HG03460 (cell line): ENCODE data around the gene CYP4F11.
"Not testable (repeated sequence)": the region's sequence is repeated elsewhere in the genome, so short reads cannot be mapped to it uniquely, and the experiment has no call there.

Source experiments
- ATAC-seq: cut with Tn5 transposase; IDR thresholded peaks from one replicate; pipeline ENCODE4 v1.9.1; 2021; ENCODE audit not compliant: unreplicated experiment

CYP4F11 gene

GRCh38 chr19:15923702-15924101 lies 10.6 kb downstream of the CYP4F11 start:
- ATAC-seq, result no peak

- ATAC-seq, result no peak
Observed at GRCh38 chr19:15922021-15922420, 12.3 kb downstream of the CYP4F11 start.

GRCh38 chr19:15919243-15919642 lies 15.1 kb downstream of the CYP4F11 start:
- no peak for ATAC-seq

- no peak for ATAC-seq
Observed at GRCh38 chr19:15915109-15915508, 19.2 kb downstream of the CYP4F11 start.

- no peak for ATAC-seq
Observed at GRCh38 chr19:15913830-15914229, 20.5 kb downstream of the CYP4F11 start.

DNA sequence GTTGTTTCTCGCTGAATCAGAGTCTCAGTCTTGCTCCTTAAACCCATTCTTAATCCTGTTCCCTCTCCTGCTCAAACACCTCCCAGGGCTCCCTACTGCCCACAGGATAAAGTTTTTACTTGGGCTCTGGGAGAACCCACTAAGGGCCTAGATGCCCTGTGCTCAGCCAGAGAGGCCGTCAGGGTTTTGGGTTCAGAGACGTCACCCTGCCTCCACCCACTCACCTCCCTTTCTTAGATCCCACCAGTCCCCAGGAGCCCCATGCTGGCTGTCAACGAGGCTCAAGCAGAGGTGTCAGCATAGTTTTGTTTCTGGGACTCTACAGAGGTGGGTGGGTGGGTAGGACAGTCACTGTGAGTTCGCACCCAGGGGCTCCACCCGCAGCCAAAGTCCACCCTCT lies 20.9 kb downstream of the CYP4F11 start:
- ATAC-seq, result no peak

GRCh38 chr19:15911599-15912235 lies 22.6 kb downstream of the CYP4F11 start:
- no peak for ATAC-seq

DNA sequence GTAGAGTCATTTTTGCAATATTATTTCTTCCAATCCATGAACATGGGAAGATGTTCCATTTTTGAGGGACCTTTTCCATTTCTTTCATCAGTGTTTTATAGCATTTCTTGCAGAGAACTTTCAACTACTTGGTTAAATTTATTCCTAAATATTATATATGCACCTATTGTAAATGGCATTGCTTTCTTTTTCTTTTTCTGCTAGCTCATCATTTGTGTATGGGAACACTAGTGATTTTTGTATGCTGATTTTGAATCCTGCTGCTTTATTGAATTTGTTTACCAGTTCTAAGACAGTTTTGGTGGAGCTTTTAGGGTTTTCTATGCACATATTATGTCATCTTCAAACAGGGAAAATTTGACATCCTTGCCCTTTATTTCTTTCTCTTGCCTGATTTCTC lies 29.3 kb downstream of the CYP4F11 start:
- no peak for ATAC-seq

DNA sequence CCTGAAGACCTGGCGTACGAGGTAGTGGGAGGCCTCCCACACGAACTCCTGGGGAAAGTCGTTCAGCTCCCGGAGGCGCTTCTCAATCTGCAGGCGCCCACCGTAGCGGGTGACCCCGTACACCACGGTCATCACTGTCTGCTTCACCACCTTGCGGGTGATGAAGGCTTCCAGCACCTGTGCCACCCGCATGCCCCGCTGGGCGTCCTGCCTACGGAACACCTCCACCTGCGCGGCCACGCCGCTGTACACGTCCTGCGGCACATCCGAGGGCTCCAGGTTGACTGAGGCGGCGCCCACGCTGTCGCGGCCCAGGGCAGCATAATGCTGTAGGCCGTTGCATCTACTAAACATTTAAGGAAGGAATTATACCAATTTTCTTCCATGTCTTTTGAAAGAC lies 31.4 kb downstream of the CYP4F11 start:
- ATAC-seq, result not testable (repeated sequence)

DNA sequence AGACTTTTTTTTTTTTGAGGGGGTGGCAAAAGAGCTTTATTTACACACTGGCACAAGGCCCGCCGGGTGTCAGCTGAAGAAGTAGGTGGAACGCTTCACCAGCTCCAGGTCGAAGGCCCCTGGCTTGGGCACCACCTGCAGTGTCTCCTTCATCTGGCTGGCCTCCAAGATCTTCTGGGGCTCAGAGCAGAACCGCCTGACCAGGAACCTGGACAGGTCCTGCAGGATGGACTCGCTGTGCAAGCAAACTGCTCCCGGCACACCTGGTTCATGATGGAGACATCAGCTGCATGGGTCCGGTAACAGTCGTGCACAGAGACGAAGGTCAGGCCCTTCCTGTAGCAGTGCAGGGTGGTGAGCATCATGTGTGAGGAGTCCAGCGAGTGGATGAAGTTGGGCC lies 32.1 kb downstream of the CYP4F11 start:
- ATAC-seq, result no peak

- ATAC-seq, result no peak
Observed at GRCh38 chr19:15900504-15900903, 33.8 kb downstream of the CYP4F11 start.

DNA sequence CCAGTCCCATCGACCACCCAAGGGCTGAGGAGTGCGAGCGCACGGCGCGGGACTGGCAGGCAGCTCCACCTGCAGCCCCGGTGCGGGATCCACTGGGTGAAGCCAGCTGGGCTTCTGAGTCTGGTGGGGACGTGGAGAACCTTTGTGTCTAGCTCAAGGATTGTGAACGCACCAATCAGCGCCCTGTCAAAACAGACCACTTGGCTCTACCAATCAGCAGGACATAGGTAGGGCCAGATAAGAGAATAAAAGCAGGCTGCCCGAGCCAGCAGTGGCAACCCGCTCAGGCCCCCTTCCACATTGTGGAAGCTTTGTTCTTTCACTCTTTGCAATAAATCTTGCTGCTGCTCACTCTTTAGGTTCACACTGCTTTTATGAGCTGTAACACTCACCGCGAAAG lies 34.3 kb downstream of the CYP4F11 start:
- ATAC-seq, result not testable (repeated sequence)

GRCh38 chr19:15899561-15899960 lies 34.8 kb downstream of the CYP4F11 start:
- not testable (repeated sequence) for ATAC-seq

DNA sequence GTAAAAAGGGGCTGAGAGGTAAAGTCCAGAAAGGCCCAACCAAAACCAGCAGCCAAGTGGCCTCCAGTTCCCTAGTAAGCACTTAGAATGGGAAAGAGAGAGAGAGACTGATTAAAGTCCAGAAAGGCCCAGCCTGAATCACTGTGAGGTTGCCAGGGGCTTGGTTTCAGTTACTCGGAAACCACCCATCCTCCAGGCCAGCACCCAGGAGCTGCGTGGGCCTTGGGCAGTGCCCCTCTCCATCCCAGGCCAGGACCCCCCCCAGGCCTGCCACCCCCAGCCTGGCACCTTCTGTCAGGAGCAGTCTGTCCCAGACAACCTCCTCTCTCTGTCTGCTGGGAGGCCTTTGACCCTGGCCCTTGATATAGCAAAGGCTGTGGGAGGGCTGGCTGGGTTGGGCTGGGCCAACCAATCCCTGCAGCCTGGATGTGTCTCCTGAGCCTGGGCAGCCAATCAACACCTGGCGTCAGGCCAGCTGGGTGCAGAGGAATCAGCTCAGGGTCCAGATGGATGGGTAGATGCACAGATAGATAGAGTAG lies 36.5 kb downstream of the CYP4F11 start, which contains the start of gene CYP4F2:
Gene CYP4F2, minus strand, starts transcription at position 337 of the 539 bp plus-strand sequence. CDS start 463 bp downstream, outside the sequence.
- ATAC-seq, result no peak

- ATAC-seq, result no peak
Observed at GRCh38 chr19:15897026-15897737, 37.1 kb downstream of the CYP4F11 start.

GRCh38 chr19:15895876-15896430 lies 38.4 kb downstream of the CYP4F11 start:
- no peak for ATAC-seq

DNA sequence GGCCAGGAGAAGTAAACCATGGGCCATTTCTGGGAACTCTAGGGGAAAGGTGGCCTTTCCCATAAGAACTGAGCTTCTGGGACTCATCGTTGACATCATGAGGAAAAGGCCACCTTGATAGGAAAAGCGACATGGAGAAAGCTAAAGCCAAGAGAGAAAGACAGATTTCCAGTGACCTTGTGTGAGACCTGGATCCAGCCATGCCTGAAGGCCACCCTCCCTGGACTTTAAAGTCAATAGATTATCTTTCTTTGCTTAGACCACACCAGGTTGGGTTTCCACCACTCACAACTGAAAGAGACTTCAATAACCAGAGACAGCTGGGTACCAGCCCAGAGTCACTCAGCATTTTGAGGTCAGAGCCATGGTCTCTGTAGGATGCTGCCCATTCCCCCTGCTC lies 40.0 kb downstream of the CYP4F11 start:
- no peak for ATAC-seq

DNA sequence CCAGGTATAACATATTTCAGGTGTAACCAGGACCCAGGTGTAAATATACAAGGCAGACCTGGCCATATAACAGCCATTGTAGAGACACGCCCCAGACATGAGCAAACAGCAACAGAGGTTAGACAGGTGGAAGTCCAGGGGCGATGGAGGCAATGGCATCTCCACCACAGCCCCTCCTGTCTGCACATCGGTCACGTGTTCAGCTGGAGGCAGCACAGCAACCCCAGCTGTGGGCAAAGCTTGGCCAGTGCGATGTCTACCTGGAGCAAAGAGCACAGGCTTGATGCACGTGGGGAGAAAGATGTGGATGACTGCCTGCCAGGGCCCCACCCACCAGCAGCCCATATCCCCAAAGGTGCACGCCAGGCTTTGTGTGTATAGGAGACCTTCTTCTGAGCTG lies 40.9 kb downstream of the CYP4F11 start:
- ATAC-seq, result no peak

DNA sequence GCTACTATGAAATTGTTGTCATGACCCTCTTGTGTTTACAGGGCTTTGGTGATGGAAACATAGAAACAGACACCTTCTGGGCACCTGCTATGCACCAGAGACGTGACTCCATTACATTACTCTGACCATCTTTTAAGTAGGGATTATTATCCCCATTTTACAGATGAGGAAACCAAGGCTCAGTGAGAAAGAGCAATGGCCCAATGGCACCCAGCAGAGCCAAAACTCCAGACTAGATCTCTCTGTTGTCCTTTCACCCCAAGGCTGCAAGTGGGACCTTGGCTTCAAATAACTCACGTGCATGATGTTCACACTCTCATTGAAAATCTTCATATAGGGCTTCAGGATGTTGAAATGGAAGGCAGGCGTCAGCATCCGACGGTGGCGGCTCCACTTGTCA lies 42.3 kb downstream of the CYP4F11 start:
- no peak for ATAC-seq

GRCh38 chr19:15891434-15891833 lies 42.9 kb downstream of the CYP4F11 start:
- ATAC-seq, result no peak

- ATAC-seq, result not testable (repeated sequence)
Observed at GRCh38 chr19:15889339-15889738, 45.0 kb downstream of the CYP4F11 start.

DNA sequence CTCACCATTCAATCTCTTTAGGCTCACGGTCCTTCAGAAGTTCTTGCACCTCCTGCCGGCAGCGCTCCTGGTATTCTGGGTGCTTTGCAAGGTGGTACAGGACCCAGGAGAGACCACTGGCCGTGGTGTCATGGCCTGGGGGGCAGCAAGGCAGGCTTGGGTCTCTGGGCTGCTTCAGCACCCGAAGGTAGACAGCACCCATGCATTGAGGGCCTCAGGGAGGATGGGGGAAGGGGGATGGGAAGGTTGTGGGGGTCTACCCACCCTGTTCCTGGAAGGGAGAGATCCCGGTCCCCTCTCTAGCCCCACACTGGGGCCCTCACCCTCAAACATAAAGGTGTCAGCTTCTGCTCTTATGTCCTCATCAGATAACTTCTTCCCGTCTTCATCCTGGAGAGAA lies 48.4 kb downstream of the CYP4F11 start:
- ATAC-seq, result no peak
